Measurements from ENCODE around the gene ALKBH5.

Gene ALKBH5

DNA sequence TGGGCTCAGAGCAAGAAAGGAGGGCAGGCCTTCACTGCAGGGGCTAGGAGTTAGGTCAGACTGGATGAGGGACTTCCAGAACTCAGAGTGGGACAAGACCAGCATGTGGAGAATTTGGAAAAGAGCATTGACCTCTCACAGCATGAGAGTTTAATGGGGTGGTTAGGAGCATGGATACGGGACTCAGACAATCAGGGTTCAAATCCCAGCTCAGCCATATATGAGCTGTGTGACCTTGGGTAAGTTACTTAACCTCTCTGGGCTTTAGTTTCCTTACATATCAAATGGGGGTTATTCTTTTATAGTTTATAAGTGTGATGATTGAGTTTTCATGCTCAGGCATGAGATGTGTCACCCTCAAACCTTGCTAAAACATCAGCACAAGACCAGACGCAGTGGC, 37.4 kb upstream of the ALKBH5 start:
- H3K27me3 Mint-ChIP-seq: peaks cover 42% of the 10 kb centered on the region
- H3K9me3 Mint-ChIP-seq: no peaks in the 10 kb centered on the region
- no peaks in the 10 kb centered on the region for H3K36me3 Mint-ChIP-seq
- CTCF ChIA-PET: no interaction called here
- no peaks in the 10 kb centered on the region for H3K4me1 Mint-ChIP-seq
- H3K4me3 Mint-ChIP-seq: no peak overlapping the region
- no peak overlapping the region for H3K27ac Mint-ChIP-seq
- DNase-seq: no peak

DNA sequence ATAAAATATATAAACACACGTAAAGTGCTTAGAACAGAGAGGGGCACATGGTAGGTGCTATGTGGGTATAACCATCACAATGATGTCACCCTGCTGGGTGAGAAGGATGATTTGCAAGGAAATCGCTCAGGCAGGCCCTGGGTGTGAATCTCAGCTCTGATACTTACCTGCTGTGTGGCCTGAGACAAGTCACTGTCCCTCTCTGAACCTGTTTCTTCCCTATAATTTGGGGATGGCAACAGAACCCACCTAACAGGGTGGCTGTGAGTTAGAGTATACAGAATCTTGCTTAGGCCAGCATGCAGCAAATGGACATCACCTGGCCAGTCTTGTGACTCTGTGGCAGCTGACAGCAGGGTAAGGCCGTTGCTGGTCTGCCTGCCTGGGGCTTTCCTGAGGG, 36.6 kb upstream of the ALKBH5 start:
- CTCF ChIA-PET: no interaction called here
- Mint-ChIP-seq H3K9me3 (no peaks in the 10 kb centered on the region), H3K27ac (no peak overlapping the region), H3K27me3 (peaks cover 37% of the 10 kb centered on the region), H3K36me3 (no peaks in the 10 kb centered on the region), H3K4me1 (no peaks in the 10 kb centered on the region), H3K4me3 (no peak overlapping the region)
- no peak for DNase-seq

DNA sequence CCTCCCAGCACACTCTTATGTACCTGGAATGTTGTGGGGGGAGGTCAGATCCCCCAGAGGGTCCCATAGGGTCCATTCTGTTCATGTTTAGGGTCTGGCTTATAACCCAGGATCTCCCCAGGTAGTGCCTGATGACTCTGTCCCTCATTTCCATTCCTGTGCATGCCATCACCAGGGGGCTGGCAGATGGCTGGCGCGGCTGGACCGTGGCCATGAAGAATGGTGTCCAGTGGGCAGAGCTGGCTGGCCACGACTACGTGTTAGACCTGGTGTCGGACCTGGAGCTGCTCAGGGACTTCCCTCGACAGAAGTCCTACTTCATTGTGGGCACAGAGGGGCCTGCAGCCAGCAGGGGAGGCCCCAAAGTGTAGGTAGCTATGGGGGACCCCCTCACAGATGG, 35.0 kb upstream of the ALKBH5 start:
- Mint-ChIP-seq H3K36me3 (no peaks in the 10 kb centered on the region), H3K4me3 (no peak overlapping the region), H3K27ac (no peak overlapping the region), H3K4me1 (peaks cover 2% of the 10 kb centered on the region), H3K27me3 (peaks cover 44% of the 10 kb centered on the region), H3K9me3 (no peaks in the 10 kb centered on the region)
- no peak for DNase-seq
- CTCF ChIA-PET: no interaction called here

DNA sequence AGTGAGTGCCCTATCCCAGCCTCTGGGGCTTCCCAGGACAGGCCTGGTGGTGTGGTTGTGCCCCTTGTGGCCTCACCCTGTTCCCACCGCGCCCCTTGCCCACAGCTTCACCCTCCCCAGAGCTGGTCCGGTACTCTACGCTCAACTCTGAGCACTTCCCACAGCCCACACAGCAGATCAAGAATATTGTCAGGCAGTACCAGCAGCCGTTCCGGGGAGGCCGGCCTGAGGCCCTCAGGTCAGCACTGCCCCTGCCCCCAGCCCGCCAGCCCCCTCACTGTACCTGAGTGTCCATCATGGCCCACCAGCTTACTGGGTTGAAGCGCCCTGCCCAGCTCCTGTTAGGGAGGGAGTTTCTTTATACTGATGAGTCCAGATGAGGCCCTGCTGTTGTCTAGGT, 32.3 kb upstream of the ALKBH5 start:
- DNase-seq: no peak
- no peaks in the 10 kb centered on the region for H3K9me3 Mint-ChIP-seq
- CTCF ChIA-PET: interaction anchor here (2.1 kb wide), 1 partner anchor 10 kb away, joined by 6 read pairs; no protein-coding TSS in a partner anchor

DNA sequence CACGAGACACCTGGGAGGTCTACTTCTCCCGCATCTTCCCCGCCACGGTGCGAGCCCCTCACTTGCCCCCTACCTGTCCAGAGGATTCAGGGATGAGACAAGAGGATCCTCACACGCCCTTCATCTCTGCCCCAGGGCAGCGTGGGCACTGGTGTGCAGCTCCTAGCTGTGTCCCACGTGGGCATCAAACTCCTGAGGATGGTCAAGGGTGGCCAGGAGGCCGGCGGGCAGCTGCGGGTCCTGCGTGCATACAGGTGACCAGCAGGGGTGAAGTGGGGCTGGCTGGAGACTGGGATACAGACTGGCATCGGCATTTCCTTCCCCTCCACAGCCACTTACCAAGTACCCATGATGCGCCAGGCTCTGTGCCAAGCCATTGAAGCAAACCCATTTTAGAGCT, 28.4 kb upstream of the ALKBH5 start:
- CTCF ChIA-PET: interaction anchor here (1.2 kb wide), 1 partner anchor 13 kb away, joined by 4 read pairs; no protein-coding TSS in a partner anchor
- DNase-seq: no peak
- Mint-ChIP-seq H3K27ac (no peak overlapping the region), H3K27me3 (peaks cover 53% of the 10 kb centered on the region), H3K36me3 (no peaks in the 10 kb centered on the region), H3K4me3 (no peak overlapping the region), H3K4me1 (peaks cover 14% of the 10 kb centered on the region), H3K9me3 (no peaks in the 10 kb centered on the region)

More for the DNA sequence above, 32.3 kb upstream of the ALKBH5 start:
- no peak overlapping the region for H3K4me3 Mint-ChIP-seq
- no peaks in the 10 kb centered on the region for H3K36me3 Mint-ChIP-seq
- H3K27me3 Mint-ChIP-seq: peaks cover 63% of the 10 kb centered on the region
- no peak overlapping the region for H3K27ac Mint-ChIP-seq
- H3K4me1 Mint-ChIP-seq: peaks cover 5% of the 10 kb centered on the region

DNA sequence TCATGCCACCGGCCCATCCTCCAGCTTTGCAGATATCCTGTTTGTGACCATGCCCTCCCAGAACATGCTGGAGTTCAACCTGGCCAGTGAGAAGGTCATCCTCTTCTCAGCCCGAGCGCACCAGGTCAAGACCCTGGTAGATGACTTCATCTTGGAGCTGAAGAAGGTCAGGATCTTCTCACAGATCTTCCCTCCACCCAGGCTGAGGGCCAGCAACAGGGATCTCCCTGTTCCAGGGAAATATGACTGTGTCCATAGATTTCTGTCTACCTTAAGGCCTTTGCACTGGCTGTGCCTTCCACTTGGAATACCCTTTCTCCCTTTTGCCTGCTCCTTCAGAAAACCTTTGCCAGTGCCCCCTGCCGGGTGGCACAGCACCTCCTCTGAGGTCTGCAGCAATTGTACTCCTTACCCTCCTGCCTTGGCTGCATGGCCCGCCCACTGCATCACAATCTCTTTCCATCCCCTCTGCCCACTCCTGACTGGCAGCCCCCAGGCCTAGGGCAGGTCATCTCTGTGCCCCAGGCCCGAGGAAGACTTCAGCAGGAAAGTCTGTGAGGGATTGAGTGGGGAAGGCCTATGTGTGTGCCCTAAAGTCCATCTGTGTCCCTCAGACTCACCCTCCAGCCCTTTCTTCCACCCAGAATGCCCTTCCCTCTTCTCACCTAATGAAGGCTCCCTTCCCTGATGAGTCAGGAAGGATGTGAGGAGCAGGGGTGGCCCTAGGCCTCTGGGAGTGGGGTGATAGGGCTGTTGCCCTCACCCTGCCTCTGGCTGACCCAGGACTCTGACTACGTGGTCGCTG, 27.3 kb upstream of the ALKBH5 start:
- no peaks in the 10 kb centered on the region for H3K9me3 Mint-ChIP-seq
- no peaks in the 10 kb centered on the region for H3K36me3 Mint-ChIP-seq
- H3K27ac Mint-ChIP-seq: peak overlapping the region; percentile 77
- CTCF ChIA-PET: interaction anchor here (1.2 kb wide), 1 partner anchor 14 kb away, joined by 4 read pairs; no protein-coding TSS in a partner anchor
- peaks cover 14% of the 10 kb centered on the region for H3K4me1 Mint-ChIP-seq
- no peak overlapping the region for H3K4me3 Mint-ChIP-seq
- DNase-seq: no peak
- H3K27me3 Mint-ChIP-seq: peaks cover 49% of the 10 kb centered on the region

DNA sequence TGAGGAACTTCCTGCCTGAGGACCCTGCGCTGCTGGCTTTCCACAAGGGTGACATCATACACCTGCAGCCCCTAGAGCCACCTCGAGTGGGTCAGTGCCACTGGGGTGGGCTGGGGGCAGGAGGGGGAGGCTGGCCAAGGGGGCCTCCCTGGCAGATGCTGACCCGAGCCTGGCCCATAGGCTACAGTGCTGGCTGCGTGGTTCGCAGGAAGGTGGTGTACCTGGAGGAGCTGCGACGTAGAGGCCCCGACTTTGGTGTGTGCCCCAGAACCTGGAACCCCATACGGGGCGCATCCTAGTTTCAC, 26.7 kb upstream of the ALKBH5 start:
- Mint-ChIP-seq H3K36me3 (no peaks in the 10 kb centered on the region), H3K4me1 (peaks cover 14% of the 10 kb centered on the region), H3K9me3 (no peaks in the 10 kb centered on the region), H3K4me3 (no peak overlapping the region), H3K27ac (no peak overlapping the region), H3K27me3 (peaks cover 53% of the 10 kb centered on the region)
- CTCF ChIA-PET: no interaction called here
- DNase-seq: no peak

DNA sequence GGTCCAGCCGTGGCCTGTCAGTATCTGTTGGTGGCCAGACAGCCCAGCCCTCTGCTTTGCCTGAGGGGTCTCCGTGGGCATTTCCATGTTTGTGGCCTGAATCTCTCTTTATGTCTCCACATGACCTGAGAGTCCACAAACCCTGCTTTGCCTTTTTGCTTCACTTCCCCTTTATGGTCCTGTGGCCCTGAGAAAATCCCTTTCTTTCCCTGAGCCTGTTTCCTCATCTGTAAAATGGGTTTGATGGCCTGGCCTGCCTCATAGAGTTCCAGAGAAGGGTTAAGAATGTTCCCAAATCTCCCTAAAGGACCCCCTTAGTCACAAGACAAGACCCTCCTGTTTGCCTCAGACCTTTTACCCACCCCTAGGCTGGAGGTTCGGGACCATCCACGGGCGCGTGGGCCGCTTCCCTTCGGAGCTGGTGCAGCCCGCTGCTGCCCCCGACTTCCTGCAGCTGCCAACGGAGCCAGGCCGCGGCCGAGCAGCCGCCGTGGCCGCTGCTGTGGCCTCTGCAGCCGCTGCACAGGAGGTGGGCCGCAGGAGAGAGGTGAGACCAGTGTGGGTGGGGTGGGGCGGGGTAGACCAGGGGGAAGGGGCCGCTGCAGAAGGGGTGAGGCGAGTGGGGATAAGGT, 26.2 kb upstream of the ALKBH5 start:
- Mint-ChIP-seq H3K27me3 (peaks cover 56% of the 10 kb centered on the region), H3K4me3 (no peak overlapping the region), H3K27ac (no peak overlapping the region), H3K9me3 (no peaks in the 10 kb centered on the region), H3K36me3 (no peaks in the 10 kb centered on the region), H3K4me1 (peaks cover 14% of the 10 kb centered on the region)
- CTCF ChIA-PET: interaction anchor here (0.8 to 0.9 kb wide), 2 partner anchors 15 to 27 kb away, joined by 3 read pairs; no protein-coding TSS in a partner anchor
- DNase-seq: no peak

DNA sequence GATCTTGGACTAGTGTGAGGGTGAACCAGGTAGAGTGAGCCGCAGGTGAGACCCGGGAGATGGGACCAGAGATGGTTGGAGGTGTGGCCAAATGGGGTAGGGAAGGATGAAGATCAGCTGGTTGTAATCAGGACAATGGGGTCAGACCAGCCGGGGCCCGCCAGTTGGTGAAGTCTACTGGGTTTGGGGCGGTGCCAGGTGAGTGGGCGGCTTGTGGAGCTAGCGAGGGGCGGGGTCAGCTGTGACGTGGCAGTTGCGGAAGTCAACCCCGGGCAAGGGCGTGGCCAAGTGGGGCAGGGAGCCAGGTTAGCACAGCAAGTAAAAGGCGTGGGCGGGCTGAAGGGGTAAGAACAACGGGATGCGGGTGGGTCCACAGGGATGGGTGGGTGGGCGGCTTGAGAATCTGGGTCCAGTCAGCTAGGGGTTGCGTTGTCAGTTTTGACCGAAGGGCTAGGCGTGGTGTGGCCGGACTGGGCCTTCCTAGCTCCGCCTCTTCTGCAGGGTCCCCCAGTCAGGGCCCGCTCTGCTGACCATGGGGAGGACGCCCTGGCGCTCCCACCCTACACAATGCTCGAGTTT, 25.5 kb upstream of the ALKBH5 start:
- peaks cover 52% of the 10 kb centered on the region for H3K27me3 Mint-ChIP-seq
- H3K4me3 Mint-ChIP-seq: peak overlapping the region; percentile 79
- peak overlapping the region; percentile 43 for H3K27ac Mint-ChIP-seq
- CTCF ChIA-PET: interaction anchor here (0.8 to 0.9 kb wide), 2 partner anchors 16 to 26 kb away, joined by 3 read pairs; no protein-coding TSS in a partner anchor
- H3K4me1 Mint-ChIP-seq: peaks cover 14% of the 10 kb centered on the region
- no peaks in the 10 kb centered on the region for H3K9me3 Mint-ChIP-seq
- DNase-seq: peak; percentile 96
- no peaks in the 10 kb centered on the region for H3K36me3 Mint-ChIP-seq

DNA sequence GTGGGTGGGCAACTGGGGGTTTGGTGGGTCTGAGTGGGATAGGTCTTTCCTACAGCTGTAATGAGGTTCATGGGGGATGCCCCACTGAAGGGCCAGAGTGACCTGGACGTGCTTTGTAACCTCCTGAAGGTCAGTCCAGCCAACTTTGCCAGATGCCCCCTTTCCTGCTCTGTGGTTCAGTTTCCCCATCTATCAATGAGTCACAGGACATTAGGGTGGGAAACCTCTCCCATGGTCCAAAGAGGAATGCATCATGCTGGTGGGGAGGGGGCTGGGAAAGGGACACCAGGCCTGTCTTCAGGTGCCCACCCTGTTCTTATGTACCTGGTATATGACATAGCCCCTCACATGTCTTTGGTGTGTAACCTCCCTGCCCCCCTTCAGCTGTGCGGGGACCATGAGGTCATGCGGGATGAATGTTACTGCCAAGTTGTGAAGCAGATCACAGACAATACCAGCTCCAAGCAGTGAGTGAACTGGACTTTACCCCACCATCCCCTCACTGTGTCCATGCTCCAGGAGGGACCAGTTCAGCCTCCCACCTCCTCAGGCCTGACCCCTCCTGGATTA, 24.0 kb upstream of the ALKBH5 start:
- CTCF ChIA-PET: no interaction called here

DNA sequence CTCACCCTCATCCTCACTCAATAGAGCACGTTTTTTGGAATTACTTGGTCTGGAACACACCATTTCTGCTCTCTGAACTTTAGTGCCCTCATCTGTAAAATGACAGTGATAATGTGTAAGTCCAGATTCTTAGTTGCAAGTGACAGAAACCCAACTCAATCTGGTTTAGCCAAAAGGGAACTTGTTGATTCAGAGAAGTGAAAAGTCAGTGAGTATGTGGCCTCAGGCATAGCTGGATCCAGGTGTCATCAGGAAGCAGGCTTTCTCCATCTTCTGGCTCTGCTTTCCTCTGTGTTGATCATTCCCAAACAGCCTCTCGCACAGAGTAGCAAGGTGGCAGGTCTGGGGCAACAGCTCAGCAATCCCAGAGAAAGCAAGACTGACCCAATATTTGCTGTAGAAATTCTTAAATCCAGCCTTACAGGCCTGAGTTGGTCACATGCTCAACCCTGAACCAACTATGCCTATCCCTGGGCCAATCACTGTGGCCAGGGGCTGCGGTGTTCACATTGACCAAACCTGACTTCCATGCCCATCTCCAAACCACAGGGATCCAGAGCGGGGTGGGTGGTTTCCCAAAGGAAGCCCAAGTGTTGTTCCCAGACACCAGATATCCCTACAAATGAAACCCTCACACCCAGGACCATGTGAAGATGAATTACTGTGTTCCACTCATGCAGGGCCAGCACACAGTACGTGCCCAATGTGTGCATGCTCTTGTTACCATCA, 23.3 kb upstream of the ALKBH5 start:
- H3K36me3 Mint-ChIP-seq: no peaks in the 10 kb centered on the region
- H3K4me1 Mint-ChIP-seq: peaks cover 9% of the 10 kb centered on the region
- H3K27ac Mint-ChIP-seq: no peak overlapping the region
- no peaks in the 10 kb centered on the region for H3K9me3 Mint-ChIP-seq
- CTCF ChIA-PET: no interaction called here
- H3K4me3 Mint-ChIP-seq: peak overlapping the region; percentile 7
- no peak for DNase-seq
- H3K27me3 Mint-ChIP-seq: peaks cover 32% of the 10 kb centered on the region

More for the DNA sequence above, 24.0 kb upstream of the ALKBH5 start:
- H3K27ac Mint-ChIP-seq: no peak overlapping the region
- peaks cover 9% of the 10 kb centered on the region for H3K4me1 Mint-ChIP-seq
- H3K36me3 Mint-ChIP-seq: no peaks in the 10 kb centered on the region
- H3K4me3 Mint-ChIP-seq: no peak overlapping the region
- H3K27me3 Mint-ChIP-seq: peaks cover 37% of the 10 kb centered on the region
- H3K9me3 Mint-ChIP-seq: no peaks in the 10 kb centered on the region
- DNase-seq: no peak

DNA sequence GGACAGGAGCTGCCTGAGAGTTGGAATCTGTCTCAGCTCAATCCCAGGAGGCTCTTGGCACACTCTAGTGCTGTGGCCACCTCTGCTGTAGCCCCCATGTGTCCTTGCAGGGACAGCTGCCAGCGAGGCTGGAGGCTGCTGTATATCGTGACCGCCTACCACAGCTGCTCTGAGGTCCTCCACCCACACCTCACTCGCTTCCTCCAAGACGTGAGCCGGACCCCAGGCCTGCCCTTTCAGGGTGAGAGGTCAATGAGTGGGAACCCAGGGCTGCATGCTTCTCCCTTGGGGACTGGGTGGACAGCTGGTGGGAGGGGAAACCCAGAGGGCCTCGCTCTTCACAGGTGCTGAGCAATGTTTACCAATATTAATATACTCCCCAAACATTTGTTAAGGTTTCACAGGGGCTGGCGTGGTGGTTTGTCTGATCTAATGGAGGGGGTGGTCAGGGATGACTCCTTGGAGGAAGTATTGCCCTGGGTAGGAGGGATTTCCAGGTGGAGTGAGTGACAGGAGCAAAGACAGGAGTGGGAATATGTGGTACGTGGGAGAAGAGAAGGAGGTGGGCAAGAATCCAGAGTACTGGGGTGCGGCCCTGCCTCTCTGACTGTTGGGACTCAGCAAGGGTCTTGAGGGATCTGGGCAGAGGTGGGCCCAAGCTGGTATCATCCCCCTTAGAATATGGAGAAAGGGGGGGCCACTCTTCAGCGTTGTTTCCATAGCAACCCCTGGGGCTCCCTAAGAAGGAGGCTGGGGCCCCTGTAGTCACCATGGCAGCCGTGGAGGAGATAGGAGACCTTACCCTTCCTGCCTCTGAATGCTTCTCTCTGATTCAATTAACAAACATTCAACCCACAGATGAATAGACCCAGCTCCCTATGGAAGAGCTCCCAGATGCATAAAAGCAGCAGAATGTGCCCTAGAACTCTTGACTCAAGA, 22.2 kb upstream of the ALKBH5 start:
- Mint-ChIP-seq H3K27me3 (peaks cover 23% of the 10 kb centered on the region), H3K4me3 (no peak overlapping the region), H3K4me1 (peaks cover 8% of the 10 kb centered on the region), H3K27ac (no peak overlapping the region), H3K36me3 (no peaks in the 10 kb centered on the region), H3K9me3 (no peaks in the 10 kb centered on the region)
- DNase-seq: no peak
- CTCF ChIA-PET: interaction anchor here (1.2 kb wide), 1 partner anchor 8 kb away, joined by 4 read pairs; no protein-coding TSS in a partner anchor

DNA sequence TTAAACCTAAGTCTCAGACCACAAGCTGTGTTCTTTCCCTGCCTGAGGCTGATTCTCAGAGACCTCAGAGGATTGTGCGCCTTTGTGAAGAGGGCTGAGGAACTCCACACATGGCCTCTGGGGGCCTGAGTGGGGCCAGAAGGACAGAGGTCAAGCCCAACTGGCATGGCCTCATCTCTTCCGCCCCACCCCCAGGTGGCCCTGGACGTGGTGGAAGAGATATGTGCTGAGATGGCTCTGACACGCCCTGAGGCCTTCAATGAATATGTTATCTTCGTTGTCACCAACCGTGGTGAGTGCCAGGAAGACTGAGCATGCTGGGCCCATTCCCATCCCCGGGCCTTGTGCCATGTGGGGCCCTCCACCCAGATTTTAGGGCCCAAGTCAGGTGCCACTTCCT, 20.1 kb upstream of the ALKBH5 start:
- H3K27me3 Mint-ChIP-seq: peaks cover 27% of the 10 kb centered on the region
- no peaks in the 10 kb centered on the region for H3K9me3 Mint-ChIP-seq
- CTCF ChIA-PET: no interaction called here
- no peaks in the 10 kb centered on the region for H3K36me3 Mint-ChIP-seq
- H3K4me3 Mint-ChIP-seq: no peak overlapping the region
- peaks cover 3% of the 10 kb centered on the region for H3K4me1 Mint-ChIP-seq
- no peak for DNase-seq
- H3K27ac Mint-ChIP-seq: no peak overlapping the region

Data from activated naive CD4-positive, alpha-beta T cell treated with anti-CD3 and anti-CD28 coated beads, Interleukin-2, amount 10 ng/mL, durations not matched to agents 7 days and 5 days (primary cell).